GM18907 (cell line): ENCODE data around the gene PTH1R.

ENCODE experiments used
- ATAC-seq: cut with Tn5 transposase; IDR thresholded peaks from one replicate; pipeline ENCODE4 v1.9.1; 2021; ENCODE audit warnings: mild to moderate bottlenecking, moderate library complexity; ENCODE audit not compliant: unreplicated experiment

Gene PTH1R

GRCh38 chr3:46926871-46927717, 49.6 kb downstream of the PTH1R start:
- ATAC-seq = peak; percentile 57

- ATAC-seq = no peak
Observed at GRCh38 chr3:46927718-46928073, 50.2 kb downstream of the PTH1R start.

GRCh38 chr3:46928282-46928681, 50.8 kb downstream of the PTH1R start:
- no peak for ATAC-seq

GRCh38 chr3:46929324-46929723, 51.8 kb downstream of the PTH1R start:
- ATAC-seq = no peak

GRCh38 chr3:46930166-46930944, 52.8 kb downstream of the PTH1R start:
- ATAC-seq = no peak

- ATAC-seq = no peak
Observed at GRCh38 chr3:46930945-46931403, 53.5 kb downstream of the PTH1R start.

- ATAC-seq = no peak
Observed at GRCh38 chr3:46931631-46932331, 54.3 kb downstream of the PTH1R start.

- no peak for ATAC-seq
Observed at GRCh38 chr3:46932455-46933225, 55.1 kb downstream of the PTH1R start.

GRCh38 chr3:46933261-46933660, 55.7 kb downstream of the PTH1R start:
- ATAC-seq = no peak

- ATAC-seq = no peak
Observed at GRCh38 chr3:46934072-46934471, 56.6 kb downstream of the PTH1R start.

- ATAC-seq = no peak
Observed at GRCh38 chr3:46934498-46935167, 57.1 kb downstream of the PTH1R start.

GRCh38 chr3:46935168-46935858, 57.8 kb downstream of the PTH1R start:
- no peak for ATAC-seq

GRCh38 chr3:46935989-46936558, 58.6 kb downstream of the PTH1R start:
- no peak for ATAC-seq

GRCh38 chr3:46936733-46937250, 59.3 kb downstream of the PTH1R start:
- ATAC-seq = no peak

GRCh38 chr3:46938118-46938517, 60.6 kb downstream of the PTH1R start:
- ATAC-seq = no peak

- no peak for ATAC-seq
Observed at GRCh38 chr3:46939578-46940445, 62.3 kb downstream of the PTH1R start.

- ATAC-seq = no peak
Observed at GRCh38 chr3:46942076-46942475, 64.6 kb downstream of the PTH1R start.
